Neural cell (in vitro differentiated cells): Measurements from ENCODE around the gene SRCIN1.

Experiments
- CTCF ChIP-seq: fragments of 450-650 bp; IDR thresholded peaks from 2 replicates; pipeline ENCODE4 v1.5.1; 2014; ENCODE audit warnings: antibody characterized with exemption, mild to moderate bottlenecking, moderate library complexity; ENCODE audit not compliant: poor library complexity, severe bottlenecking
- EP300 ChIP-seq: fragments of 450-650 bp; conservative IDR thresholded peaks from 2 replicates; pipeline ENCODE4 v1.6.1; 2014; ENCODE audit warnings: antibody characterized with exemption, mild to moderate bottlenecking, moderate library complexity; ENCODE audit not compliant: poor library complexity, severe bottlenecking
- EZH2 ChIP-seq: fragments of 200-600, 300-800 bp; shearing (Covaris generic), sonication (generic); IDR thresholded peaks from 2 replicates; pipeline ENCODE4 v1.6.1; 2014; ENCODE audit warnings: antibody characterized with exemption, low read length, borderline replicate concordance, mild to moderate bottlenecking; ENCODE audit not compliant: insufficient read depth, poor library complexity, severe bottlenecking
- MXI1 ChIP-seq: fragments of 450-650 bp; conservative IDR thresholded peaks from 2 replicates; pipeline ENCODE4 v1.6.1; 2014; ENCODE audit warnings: antibody characterized with exemption, mild to moderate bottlenecking; ENCODE audit not compliant: poor library complexity, severe bottlenecking
- POLR2AphosphoS5 ChIP-seq: IDR thresholded peaks from 2 replicates; pipeline ENCODE4 v1.6.1; 2012
- RAD21 ChIP-seq: fragments of 450-650 bp; conservative IDR thresholded peaks from 2 replicates; pipeline ENCODE4 v1.6.1; 2014; ENCODE audit warnings: antibody characterized with exemption, mild to moderate bottlenecking, moderate library complexity
- TAF1 ChIP-seq: IDR thresholded peaks from 2 replicates; pipeline ENCODE4 v1.6.1; 2012; ENCODE audit warnings: low read depth
- TF ChIP-seq, protein P1 (sequence below): IDR thresholded peaks from 2 replicates; pipeline ENCODE4 v1.6.1; 2012; ENCODE audit warnings: borderline replicate concordance

GRCh38 chr17:38590988-38591758, 14.6 kb downstream of the SRCIN1 start:
- TF ChIP-seq RAD21 (no peak), CTCF (no peak), EP300 (no peak), EZH2 (no peak), POLR2AphosphoS5 (no peak), MXI1 (no peak), TAF1 (no peak)
- TF ChIP-seq, protein P1, sequence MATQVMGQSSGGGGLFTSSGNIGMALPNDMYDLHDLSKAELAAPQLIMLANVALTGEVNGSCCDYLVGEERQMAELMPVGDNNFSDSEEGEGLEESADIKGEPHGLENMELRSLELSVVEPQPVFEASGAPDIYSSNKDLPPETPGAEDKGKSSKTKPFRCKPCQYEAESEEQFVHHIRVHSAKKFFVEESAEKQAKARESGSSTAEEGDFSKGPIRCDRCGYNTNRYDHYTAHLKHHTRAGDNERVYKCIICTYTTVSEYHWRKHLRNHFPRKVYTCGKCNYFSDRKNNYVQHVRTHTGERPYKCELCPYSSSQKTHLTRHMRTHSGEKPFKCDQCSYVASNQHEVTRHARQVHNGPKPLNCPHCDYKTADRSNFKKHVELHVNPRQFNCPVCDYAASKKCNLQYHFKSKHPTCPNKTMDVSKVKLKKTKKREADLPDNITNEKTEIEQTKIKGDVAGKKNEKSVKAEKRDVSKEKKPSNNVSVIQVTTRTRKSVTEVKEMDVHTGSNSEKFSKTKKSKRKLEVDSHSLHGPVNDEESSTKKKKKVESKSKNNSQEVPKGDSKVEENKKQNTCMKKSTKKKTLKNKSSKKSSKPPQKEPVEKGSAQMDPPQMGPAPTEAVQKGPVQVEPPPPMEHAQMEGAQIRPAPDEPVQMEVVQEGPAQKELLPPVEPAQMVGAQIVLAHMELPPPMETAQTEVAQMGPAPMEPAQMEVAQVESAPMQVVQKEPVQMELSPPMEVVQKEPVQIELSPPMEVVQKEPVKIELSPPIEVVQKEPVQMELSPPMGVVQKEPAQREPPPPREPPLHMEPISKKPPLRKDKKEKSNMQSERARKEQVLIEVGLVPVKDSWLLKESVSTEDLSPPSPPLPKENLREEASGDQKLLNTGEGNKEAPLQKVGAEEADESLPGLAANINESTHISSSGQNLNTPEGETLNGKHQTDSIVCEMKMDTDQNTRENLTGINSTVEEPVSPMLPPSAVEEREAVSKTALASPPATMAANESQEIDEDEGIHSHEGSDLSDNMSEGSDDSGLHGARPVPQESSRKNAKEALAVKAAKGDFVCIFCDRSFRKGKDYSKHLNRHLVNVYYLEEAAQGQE: no peak
